Measurements from ENCODE around the gene SKIC2.

- peak in 2 of 4 experiments; percentile 4 to 18 for TF ChIP-seq CTCF (IDR thresholded peaks at IDR 0.05)
- TF ChIP-seq POLR2A (IDR thresholded peaks at IDR 0.05): peak; percentile 48
- TF ChIP-seq POLR2AphosphoS5 (IDR thresholded peaks at IDR 0.05): peak; percentile 94
Observed at GRCh38 chr6:31971993-31972708, 13.2 kb downstream of the SKIC2 start, which contains the start of gene DXO.

Data from prostate gland (tissue), 2 donors.